Activated CD4-positive, alpha-beta T cell treated with anti-CD3 and anti-CD28 coated beads for 1 hour (primary cell): Measurements from ENCODE around the gene FASLG.

Source experiments
- DNase-seq: peaks from one replicate; pipeline ENCODE4 v3.0.0-alpha.2; 2020

Gene FASLG

DNA sequence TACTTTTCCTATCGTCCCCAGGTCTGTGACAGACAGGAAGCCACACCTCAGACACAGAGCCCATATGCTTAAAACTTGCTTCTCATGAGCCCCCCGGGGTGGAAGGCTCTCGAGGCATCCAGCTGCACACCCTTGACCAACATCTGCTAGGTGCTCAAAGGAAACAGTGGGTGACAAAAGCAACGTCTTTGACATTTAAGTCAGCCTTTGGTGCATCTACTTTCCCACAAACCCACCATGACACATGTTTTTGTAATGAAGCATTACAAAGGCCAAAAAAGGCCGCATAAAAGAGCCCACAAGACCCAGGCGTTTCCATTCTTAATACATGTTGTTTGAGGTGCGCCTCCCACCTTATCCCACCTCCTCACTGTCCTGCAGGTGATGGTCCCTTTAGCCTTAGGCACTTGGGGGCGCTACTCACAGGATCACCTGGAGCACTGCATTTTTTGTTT, 11.8 kb upstream of the FASLG start:
- DNase-seq: no peak

DNA sequence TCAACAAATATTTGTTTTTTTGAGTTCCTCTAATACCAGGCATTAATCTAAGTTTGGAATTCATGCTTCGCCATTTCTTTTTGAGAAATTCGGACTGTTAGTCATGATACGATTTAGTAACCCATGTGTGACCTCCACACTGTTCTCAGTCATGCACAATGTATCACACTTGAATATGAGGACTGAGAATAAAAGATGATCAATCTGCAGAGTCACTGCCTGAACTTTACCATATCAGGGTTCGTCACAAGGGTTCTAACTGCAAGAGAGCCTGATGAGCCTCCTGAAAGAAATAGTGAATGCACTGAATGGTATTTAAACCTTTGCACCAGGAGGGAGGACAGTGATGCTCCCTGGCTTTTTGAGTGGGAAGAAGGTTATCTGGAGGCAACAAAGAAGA, 10.9 kb upstream of the FASLG start:
- no peak for DNase-seq

DNA sequence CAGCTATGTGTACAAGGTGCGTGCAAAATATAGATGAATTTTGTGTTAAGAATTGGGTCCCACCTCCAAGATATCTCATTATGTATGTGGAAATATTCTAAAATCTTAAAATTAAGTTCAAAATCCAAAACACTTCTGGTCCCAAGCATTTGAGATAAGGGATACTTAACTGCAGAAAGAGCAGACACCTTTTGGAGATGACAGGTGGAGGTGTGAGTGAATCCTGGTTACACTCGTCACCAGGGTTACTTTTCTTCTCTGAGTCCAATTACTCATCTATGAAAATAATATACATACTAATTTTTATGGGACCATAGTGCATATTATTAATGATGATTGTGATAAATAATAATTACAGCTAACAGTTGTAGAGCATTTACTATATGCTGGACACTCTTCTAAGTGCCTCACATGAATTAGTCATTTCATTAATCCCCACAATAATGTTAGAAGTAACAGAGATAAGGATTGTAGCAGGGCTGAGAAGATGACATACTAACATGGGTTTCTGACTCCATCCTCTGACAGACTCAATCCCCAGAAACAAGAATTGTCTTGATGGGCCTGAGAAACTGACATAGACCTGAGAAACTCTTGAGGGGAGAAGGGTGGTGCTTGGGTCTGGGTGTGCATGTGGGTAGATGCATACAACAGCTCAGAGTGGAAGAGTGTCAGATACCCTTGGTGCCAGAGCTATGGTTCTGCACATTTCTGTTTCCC, 8.3 kb upstream of the FASLG start:
- DNase-seq: no peak

DNA sequence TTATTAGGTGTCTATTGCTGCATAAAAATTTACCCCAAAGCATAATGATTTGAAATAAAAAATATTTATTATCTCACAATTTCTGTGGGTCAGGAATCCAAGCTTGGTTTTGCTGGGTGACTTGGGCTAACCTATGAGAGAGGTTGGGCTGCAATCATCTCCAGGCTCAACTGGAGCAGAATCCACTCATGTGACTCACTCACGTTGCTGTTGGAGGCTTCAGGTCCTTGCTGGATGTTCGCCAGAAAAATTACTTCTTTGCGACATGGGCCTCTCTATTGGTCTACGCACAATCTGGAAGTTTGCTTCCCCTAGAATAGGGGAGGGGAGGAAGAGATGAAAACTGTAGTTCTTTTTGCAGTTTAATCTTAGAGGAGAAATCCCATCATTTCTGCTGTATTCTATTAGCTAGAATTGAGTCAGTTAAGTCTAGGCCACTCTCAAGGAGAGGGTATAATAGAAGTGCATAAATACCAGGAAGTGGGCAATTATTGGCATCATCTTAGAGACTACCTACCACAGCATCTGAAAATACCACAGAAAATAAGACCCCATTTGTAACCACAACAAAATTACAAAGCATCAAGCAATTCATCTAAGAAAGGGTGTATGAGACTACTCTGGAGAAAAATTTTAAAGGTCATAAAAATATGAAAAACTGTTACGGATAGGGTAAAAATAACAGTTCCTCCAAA, 5.7 kb upstream of the FASLG start:
- no peak for DNase-seq

DNA sequence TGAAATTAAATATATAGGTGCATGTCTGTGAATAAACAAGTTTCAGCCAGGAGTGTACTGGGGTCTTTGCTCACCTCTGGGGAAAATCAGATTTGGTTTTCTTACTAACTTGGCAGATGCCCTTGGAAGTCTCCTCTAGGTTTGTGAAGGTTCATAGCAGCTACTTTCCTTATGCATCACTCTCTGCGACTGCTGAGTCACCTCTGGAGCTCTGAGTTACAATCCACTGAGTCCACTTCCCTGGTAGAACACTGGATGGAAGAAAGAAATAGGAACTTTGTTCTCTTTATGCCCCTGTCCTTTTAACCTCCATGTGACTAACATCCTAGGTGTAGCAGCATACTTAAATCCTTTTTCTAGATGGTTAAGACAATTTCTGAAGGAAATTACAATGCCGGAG, 4.4 kb upstream of the FASLG start:
- DNase-seq: no peak

DNA sequence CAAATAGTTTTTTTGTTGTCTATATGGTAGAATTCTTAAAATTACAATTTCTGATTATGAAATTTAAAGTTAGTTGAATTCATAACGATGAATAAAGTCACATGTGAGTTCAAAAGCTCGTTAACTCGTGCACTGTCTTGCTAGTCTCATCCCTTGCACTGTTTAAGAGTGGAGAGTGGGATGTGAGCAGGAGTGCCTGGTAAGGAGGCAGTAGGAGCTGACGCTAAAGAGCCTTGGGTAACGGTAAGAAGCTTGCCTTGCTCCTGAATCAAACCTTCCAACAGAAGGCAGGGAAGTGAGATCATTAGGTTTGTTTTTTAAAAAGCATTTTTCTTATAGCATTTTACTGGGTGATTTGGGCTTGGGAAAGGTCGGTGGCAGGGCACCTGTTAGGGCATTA, 2.3 kb upstream of the FASLG start:
- DNase-seq: no peak

DNA sequence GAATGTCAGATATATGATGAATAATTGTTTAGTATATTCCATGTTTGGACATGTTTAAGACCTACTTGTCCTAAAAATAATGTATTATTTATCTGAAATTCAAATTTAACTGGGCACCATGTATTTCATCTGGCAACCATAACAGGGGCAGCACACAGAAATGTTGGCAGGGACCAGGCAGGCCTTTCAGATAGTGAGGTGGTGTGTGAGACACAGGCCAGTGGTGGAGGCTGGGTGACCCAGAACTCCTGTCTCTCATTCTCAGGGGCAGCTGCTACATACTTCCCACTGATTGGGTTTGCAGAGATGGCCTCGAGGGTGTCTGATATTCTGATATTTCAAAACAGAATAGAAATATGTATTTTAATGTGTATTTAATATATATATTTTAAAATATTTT, 1.3 kb upstream of the FASLG start:
- no peak for DNase-seq

DNA sequence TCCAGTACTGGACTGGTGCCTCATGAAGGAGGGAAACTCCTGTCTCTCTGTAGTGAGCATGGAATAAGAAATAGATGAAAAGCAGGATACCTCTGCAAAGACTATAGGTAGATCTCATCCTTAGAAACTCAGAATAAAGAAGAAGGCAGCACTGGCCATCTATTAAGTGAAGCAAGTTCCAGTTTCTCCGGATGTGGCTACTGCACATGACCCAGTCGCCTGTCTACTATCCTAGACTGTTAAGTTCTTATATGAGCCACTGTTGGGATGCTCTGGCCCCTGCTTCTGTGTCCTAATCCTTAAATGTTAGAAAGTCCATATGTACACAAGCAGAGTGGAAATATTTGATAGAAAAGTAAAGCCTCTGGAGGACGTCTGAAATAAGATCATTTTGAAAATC, 2.2 kb downstream of the FASLG start:
- DNase-seq: no peak

DNA sequence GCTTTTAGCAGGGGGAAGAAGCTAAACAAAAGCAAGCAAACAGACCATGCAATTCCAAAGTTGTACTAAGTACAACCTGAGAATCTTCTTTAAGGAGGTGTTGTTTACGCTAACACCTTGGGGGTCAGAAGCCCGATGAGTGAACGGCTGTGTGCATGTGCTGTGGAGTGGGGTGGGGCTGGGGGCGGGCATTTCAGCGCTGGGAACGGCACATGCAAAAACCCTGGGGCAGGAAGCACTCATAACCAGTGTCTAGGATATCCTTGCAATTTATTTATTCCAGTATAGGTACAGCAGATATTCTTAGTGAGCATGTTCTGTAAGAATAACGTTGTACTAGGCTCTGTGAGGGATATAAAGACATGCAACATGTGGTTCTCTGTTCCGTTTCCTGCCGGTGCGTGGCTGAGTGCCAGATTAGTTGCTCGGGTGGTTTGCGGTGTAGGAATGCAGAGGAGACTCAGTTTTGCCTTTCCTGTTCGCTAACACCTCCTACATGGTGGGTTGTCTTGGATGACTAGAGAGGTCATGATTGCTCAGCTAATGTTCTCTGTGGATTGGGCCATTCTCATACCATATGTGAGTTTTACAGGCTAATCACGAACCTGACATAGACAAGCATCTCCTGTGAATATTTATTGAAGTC, 3.7 kb downstream of the FASLG start:
- peak; percentile 82 for DNase-seq

DNA sequence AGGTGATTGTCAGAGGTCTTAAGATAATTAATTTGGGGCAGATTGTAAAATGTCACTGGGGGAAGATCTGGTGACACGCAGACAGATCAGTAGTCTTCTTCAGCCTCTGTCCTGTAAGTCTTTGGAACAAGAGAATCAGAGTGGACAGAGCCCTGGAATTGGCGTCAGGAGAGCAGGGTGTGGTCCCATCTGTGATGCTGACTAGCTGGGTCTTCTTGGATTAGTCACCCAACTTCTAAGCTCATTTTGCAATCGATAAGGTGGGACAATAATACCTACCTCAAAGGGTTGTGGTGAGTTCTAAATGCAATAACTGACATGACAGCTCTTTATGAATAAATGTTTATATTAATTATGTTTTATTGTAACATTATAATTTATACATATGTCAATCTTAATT, 4.8 kb downstream of the FASLG start:
- DNase-seq: no peak

DNA sequence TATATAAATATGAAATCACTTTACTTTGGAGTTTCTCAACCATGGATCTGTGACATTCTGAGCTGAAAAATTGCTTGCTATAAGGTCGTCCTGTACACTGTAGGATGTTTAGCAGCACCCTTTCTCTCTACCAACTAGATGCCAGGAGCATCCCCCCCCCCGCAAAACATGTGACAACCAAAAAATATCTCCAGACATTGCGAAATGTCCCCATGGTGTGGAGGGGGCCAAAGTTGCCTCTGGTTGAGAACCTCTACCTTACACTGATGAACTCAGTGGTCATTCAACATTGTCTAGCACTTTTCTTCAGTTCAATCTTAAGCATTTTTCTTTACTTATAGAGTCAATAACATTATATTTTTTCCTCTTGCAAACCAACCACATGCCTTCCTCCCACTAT, 9.2 kb downstream of the FASLG start:
- no peak for DNase-seq

DNA sequence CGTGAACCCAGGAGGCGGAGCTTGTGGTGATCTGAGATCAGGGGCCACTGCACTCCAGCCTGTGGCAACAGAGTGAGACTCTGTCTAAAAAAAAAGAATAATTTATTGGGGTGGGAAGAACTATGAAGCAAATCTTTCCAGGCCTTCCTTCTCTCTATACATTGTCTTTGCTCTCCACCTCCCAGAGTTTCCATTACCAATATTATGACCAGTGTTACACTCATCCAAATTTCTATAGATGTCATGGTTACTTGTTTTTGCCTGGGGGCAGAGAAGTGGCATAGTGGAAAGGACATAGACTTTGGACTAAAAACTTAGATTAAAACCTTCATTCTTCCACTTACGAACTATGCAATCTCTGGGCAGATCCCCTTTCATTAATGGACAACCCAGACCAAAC, 10.1 kb downstream of the FASLG start:
- no peak for DNase-seq

DNA sequence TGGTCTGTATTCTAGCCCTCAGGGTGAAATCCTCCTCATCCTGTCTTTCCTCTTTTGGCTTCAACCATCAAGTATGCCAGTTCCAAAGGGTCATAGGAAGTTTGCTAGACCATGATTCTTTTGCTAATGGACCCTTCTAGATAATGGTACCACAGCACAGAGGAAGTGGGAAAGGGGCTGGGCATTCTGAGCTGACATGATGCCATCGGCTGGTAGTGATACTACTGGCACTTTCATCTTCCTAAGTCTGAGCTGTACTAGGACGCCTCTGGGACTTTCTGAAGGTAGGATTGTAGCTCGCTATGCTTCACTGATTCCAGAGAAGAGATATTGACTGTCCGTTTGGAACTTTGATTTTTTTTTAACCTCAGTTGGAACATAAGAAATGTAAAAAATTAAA, 11.4 kb downstream of the FASLG start:
- no peak for DNase-seq

DNA sequence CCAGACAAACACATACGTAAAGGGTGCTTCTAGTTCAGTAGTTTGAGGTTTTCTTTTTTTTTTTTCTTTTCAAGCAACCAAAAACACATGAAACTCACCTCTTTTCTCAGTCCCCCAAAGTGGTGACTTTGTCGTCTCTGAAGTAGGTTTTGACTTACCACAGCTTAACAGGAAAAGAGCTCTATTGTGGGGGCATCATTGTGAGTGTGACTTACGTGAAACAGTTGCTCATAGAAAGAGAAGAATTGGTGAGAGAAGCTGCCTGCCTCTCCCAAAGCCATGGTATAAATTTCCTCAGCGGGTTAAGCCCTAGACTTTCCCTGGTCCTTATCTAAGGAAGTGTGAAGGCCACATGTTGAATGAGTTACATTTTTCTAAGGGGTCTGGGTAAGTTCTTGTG, 11.9 kb downstream of the FASLG start:
- no peak for DNase-seq

DNA sequence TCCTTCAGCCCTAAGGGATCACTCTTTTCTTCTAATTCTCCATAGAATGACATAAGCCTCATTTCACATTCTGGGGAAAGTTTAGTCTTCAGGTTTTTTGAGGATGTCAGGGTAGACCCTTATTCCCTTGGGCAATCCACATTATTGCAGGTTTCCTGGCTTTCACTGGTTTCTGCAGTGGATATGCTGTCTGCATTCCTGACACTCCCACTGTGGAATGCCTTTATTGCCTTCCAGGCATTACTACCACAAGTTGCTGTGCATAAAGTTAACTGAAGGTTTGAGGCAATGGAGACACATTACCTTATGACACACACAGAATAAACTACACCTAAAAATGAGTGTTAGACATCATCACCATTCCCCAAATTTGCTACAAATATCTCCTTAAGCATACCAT, 12.7 kb downstream of the FASLG start:
- DNase-seq: no peak

DNA sequence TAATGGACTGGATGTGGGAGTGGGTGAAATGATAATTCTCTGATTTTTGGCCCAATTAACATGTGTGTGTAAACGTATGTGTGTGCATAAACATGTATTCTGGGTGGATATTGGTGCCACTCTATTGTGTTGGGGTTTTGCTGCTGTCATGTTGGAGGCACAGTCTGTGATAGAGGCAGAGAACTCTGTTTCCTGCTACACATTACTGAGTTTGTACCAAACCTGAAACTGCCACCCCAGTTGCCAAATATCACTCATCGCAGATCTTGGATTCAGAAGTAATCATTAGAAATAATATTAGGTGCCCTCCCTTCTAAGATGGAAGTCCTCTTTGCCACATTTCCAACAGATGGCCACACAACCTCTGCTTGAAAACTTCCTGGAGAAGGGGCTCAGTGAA, 13.8 kb downstream of the FASLG start:
- DNase-seq: no peak

DNA sequence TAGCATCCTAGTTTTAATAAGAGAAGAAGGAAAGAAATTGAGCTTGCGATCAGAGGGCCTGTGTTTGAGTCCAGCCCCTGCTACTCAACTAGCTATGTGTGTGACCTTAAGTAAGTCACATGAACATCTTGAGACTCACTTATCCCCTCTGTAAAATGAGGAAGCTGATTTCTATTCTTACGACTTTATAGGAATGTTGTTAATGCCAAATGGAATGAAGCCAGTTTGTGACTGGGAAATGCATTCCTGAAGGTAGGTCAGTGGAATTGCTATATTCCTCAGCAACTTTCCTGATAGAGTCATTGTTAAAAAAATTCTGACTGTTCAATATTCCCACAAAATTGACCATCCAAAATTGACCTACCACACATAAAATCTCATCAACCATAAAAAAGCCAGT, 14.9 kb downstream of the FASLG start:
- no peak for DNase-seq

DNA sequence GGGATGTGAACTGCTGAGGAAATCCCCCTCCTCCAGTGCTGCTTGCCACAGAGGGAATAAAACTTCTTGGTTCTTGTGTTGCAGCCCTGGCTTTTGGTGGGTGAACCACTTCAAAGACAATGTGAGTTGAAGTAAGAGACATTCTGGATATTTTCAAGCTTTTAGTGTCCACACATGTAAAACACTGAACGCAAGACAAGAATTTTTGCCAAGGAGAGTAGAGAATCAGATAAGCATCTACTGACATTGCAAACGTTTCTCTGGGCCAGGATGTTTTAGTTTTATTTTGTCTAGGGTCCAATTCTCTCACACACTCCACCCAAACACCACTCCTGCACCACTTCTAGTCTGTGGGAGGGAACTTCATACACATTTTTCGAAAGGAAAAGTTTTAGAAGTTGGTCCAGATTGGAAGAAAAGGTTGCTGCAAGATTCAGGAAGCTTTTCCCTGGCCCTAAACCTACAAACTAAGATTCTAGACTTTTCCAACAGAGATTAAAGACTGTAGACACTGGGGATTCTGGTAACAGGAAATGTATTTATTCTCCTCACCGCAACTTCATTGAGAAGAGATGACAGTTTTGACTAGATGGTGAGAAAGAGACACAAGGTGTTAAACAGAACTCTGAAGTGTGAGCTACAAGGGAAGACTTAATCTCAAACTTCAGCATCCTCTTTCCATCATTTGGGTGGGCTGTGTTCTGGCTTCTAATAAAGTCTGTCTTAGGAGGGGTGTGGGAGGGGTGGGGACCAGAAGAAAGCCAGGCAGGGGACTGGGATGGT, 16.1 kb downstream of the FASLG start:
- no peak for DNase-seq

DNA sequence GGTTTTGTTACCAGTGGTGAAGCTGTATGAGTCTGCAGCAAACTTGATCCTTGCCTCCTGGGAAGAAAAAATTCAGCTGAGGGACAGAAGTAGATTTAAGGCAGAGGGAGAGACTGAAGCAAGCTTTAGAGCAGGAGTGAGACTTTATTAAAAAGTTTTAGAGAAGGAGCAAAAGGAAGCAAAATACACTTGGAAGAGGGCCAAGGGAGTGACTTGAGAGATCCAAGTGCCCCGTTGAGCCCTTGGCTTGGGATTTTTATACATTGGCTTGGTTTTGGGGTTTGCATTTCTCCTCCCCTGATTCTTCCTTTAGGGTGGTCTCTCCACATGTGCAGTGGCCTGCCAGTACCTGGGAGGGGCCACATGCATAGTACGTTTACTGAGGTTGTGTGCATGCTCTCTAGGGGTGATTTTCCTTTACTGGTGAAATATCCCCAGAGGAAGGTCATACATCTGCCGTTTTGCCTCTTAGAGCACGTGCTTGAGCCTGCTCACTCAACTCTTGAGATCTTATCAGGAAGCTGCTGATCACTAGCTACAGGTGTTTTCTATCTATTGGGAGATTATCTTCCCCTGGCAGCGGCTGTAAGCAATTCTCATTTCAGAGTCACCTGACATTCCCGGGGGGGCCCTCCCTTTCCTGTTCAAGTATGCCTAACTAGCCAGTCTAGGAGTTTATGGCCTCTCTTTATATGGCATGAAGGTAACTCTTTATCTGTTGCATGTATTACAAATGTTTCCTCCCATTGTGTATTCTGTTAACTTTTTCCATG, 20.3 kb downstream of the FASLG start:
- no peak for DNase-seq

DNA sequence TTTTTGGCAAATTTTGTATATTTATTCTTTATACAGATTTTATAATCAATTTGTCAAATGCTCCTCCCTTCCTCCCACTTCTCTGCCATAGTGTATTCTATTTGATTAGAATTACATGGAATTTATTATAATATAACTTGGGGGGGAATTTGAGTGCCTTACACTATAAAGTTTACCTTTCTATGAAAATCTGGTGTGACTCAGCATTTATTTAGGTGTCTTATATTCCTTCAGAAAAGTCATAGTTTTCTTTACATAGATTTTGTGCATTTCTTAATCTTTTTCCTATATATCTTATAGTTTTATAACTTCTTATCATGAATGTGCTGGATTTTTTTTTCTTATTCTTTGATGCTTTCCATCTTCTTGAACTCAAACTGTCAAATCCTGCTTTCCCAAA, 21.3 kb downstream of the FASLG start:
- DNase-seq: no peak

DNA sequence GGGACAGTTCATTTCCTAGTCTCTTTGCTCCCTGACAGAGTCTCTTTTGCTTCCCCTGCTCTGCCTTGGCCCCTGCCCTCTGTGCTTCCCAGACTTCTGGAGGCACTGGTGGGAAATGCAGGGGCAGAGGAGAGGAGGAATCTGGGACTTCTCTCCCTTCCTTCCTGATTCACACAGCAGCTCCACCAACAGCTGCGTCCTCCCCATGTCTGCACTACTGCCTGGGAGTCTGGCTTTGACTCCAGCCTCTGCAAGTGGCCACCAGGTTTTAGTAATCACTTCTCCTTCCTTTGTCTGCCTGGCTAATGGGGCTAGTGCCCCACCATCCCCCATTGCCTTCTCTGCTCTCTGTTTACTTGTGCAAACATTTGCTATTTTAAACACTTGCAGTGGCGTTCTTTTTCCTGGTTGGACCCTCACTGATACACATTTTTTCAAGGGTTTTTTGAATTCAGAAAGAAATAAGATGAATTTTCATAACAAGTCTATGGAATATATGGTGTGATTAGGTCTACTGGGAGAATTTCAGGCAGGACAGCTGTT, 21.9 kb downstream of the FASLG start:
- DNase-seq: no peak

DNA sequence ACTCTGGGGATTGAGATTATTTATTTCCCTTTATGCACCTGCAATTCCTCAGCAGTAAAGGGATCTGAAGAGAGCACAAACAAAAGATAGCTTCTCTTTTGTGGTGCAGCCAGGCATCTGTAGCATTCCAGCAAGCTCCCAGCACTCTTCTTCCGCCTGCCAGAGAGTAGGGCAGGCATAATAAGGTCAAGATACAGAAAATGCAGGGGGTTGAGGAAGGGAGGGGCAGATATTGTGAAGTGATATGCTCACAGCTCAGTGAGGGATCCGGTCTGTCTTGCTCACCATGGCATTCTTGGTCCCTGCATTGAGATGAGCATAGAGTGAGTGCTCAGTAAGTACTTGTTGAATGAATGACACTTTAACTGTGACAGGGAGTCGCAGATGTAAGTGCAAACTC, 23.9 kb downstream of the FASLG start:
- DNase-seq: no peak

DNA sequence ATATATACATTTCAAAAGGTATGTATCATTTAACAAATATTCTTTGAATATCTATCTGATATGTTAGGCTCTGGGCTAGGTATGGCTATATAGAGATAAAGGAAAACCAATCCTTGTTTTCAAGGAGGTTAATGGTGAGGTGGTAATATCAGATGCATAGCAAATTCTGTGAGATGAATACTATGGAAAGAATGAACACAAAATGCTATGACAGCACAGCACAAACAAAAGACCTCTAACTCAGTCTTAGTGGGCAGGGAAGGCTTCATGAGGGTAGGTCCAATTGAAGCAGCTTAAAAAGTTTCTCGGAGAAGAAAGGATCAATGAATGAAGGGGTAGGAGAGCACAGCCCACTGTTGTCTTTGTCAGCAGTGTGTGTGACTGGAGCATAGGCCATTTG, 27.2 kb downstream of the FASLG start:
- DNase-seq: no peak
